OCI-LY3 (cell line): ENCODE data around the gene ROBO2.

Source experiments
- H2AFZ ChIP-seq: fragments of 200-600, 300-600 bp; shearing (Covaris generic); 2 replicates; pipeline ENCODE4 v1.6.0; 2014; ENCODE audit warnings: antibody characterized with exemption, low read depth, low read length
- H3K27ac ChIP-seq: fragments of 200-600, 300-600 bp; sonication (generic); 2 replicates; pipeline ENCODE4 v1.5.1; 2014; ENCODE audit warnings: mild to moderate bottlenecking, low read length, moderate library complexity, mixed read lengths
- H3K27me3 ChIP-seq: fragments of 200-600, 300-600 bp; sonication (generic); 2 replicates; pipeline ENCODE4 v1.6.1; 2014; ENCODE audit warnings: low read depth, low read length, mixed read lengths
- H3K36me3 ChIP-seq: fragments of 200-600, 300-600 bp; sonication (generic); replicated peaks from 2 replicates; pipeline ENCODE3; 2014; ENCODE audit warnings: low read depth, low read length, mixed read lengths
- H3K4me1 ChIP-seq: fragments of 300-600, 200-600 bp; sonication (generic); 2 replicates; pipeline ENCODE4 v1.6.1; 2014; ENCODE audit warnings: low read length, mixed read lengths
- H3K4me2 ChIP-seq: fragments of 200-600, 300-600 bp; sonication (generic); 2 replicates; pipeline ENCODE4 v1.6.1; 2014; ENCODE audit warnings: low read length, mixed read lengths
- H3K4me3 ChIP-seq: fragments of 300-600, 200-600 bp; sonication (generic); 2 replicates; pipeline ENCODE4 v1.5.1; 2014; ENCODE audit warnings: antibody characterized with exemption, mild to moderate bottlenecking, low read length, moderate library complexity
- H3K79me2 ChIP-seq: fragments of 300-600, 200-600 bp; shearing (Covaris generic); 2 replicates; pipeline ENCODE4 v1.6.1; 2014; ENCODE audit warnings: mild to moderate bottlenecking, low read length, mixed read lengths
- H3K9ac ChIP-seq: fragments of 300-600, 200-600 bp; shearing (Covaris generic); 2 replicates; pipeline ENCODE4 v1.6.0; 2014; ENCODE audit warnings: mild to moderate bottlenecking, low read length, moderate library complexity
- H3K9me3 ChIP-seq: fragments of 200-600, 300-600 bp; shearing (Covaris generic); 2 replicates; pipeline ENCODE4 v1.6.1; 2014; ENCODE audit warnings: low read length, mixed read lengths; ENCODE audit not compliant: insufficient read depth
- H4K20me1 ChIP-seq: fragments of 200-600, 300-600 bp; sonication (generic); 2 replicates; pipeline ENCODE4 v1.6.1; 2016; ENCODE audit warnings: low read length, mixed read lengths; ENCODE audit not compliant: insufficient read depth
- CTCF ChIP-seq: fragments of 200-600, 300-600 bp; sonication (generic); IDR thresholded peaks from 2 replicates; pipeline ENCODE4 v1.5.1; 2014; ENCODE audit warnings: antibody characterized with exemption, low read length, low read depth
- EZH2phosphoT487 ChIP-seq: fragments of 200-600 bp; shearing (Covaris generic); IDR thresholded peaks from 2 replicates; pipeline ENCODE4 v1.6.1; 2018; ENCODE audit warnings: antibody characterized with exemption, mixed run types, low read depth

The ROBO2 gene

DNA sequence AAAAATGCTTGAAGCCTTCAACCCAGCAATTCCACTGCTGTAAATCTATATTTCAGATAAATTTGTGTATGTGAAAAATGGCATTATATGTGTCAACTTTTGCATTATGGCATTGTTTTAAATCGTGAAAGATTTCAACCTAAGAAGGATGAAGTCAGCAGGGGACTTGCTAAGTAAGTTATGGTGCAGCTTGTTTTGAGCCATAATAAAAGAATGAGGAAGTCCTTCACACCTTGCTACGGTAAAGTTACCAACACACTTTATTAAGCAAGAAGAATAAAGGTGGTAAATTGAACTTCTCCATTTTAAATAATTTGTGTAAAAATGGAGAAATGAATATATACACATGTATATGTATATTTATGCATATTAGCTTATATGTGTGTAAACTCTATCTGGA, 371.4 kb downstream of the ROBO2 start:
- no peaks in the 10 kb centered on the region for H3K79me2 ChIP-seq
- no peaks in the 10 kb centered on the region for H4K20me1 ChIP-seq
- H3K4me1 ChIP-seq: no peaks in the 10 kb centered on the region
- no peak overlapping the region for H3K4me3 ChIP-seq
- no peaks in the 10 kb centered on the region for H3K27me3 ChIP-seq
- no peak overlapping the region for H3K4me2 ChIP-seq
- H3K27ac ChIP-seq: no peak overlapping the region
- TF ChIP-seq EZH2phosphoT487 (no peak), CTCF (no peak)
- no peaks in the 10 kb centered on the region for H3K9me3 ChIP-seq
- H3K36me3 ChIP-seq: no peaks in the 10 kb centered on the region
- no peak overlapping the region for H2AFZ ChIP-seq
- no peak overlapping the region for H3K9ac ChIP-seq

DNA sequence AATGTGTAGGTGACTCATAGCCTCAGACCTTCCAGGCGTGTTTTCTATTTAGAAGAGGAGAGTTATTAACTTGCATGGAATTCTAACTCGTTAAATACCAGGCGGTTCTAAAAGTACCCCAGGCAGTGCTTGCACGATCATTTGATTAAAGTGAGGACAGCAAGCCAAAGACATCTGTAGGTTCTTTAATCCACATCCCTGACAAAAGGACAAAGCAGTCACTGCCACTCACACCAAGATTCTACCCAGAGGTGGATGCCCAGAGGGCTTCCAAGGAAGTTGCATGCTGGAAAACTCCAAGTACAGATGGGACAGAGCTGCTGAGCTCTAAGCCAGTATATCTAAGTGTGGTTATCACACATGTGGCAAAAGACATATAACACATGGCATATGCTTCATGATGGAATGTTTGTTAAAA, 372.1 kb downstream of the ROBO2 start:
- Histone ChIP-seq H3K4me1 (no peaks in the 10 kb centered on the region), H3K79me2 (no peaks in the 10 kb centered on the region), H3K36me3 (no peaks in the 10 kb centered on the region), H4K20me1 (no peaks in the 10 kb centered on the region), H3K9ac (no peak overlapping the region), H3K27me3 (no peaks in the 10 kb centered on the region), H2AFZ (no peak overlapping the region), H3K4me2 (no peak overlapping the region), H3K27ac (no peak overlapping the region), H3K9me3 (no peaks in the 10 kb centered on the region), H3K4me3 (no peak overlapping the region)
- TF ChIP-seq CTCF: no peak
- no peak for TF ChIP-seq EZH2phosphoT487

DNA sequence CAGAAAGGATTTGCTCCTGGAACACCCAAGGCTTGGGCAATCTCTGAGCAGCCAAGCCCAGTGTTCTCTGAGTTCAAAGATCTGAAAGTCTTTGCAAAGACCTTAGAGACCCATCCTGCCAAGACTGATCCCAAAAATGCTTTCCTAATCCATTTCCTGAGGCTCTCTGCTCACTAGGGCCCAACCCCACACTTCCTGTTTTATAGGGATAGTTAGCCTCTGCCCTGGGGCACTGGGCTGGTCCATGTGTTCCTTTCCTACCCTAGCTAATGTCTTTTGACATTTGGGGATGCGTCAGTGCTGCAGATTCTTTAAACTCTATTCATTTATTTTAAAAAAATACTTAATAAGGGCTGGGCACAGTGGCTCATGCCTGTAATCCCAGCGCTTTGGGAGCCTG, 372.7 kb downstream of the ROBO2 start:
- Histone ChIP-seq H4K20me1 (no peaks in the 10 kb centered on the region), H3K9ac (no peak overlapping the region), H3K27ac (no peak overlapping the region), H3K9me3 (no peaks in the 10 kb centered on the region), H3K27me3 (no peaks in the 10 kb centered on the region), H3K4me1 (no peaks in the 10 kb centered on the region), H3K79me2 (no peaks in the 10 kb centered on the region), H3K4me2 (no peak overlapping the region), H3K4me3 (no peak overlapping the region), H3K36me3 (no peaks in the 10 kb centered on the region), H2AFZ (no peak overlapping the region)
- TF ChIP-seq CTCF: no peak
- TF ChIP-seq EZH2phosphoT487: no peak

DNA sequence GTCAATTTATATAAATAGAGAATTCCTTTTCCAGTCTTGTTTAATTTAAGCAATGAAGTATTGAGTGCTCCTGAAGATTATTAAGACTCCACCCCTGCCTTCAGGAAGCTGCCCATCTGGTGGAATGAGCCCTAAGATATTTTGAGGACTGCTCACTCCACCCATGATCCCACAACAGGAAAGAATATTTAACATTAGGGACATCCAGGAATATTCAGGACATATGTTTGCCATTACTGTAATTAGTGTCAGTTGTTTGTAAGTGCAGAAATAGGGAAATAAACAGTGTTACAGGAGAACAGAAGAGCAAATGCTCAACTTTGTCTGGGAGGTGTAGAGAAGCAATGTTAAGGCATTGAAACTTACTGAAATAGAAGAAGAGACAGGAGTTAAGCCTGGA, 375.0 kb downstream of the ROBO2 start:
- H3K4me2 ChIP-seq: no peak overlapping the region
- H4K20me1 ChIP-seq: no peaks in the 10 kb centered on the region
- no peaks in the 10 kb centered on the region for H3K27me3 ChIP-seq
- no peak overlapping the region for H3K27ac ChIP-seq
- no peak overlapping the region for H3K9ac ChIP-seq
- TF ChIP-seq CTCF (no peak), EZH2phosphoT487 (no peak)
- no peaks in the 10 kb centered on the region for H3K9me3 ChIP-seq
- no peak overlapping the region for H2AFZ ChIP-seq
- H3K36me3 ChIP-seq: no peaks in the 10 kb centered on the region
- no peaks in the 10 kb centered on the region for H3K4me1 ChIP-seq
- no peaks in the 10 kb centered on the region for H3K79me2 ChIP-seq
- H3K4me3 ChIP-seq: no peak overlapping the region
